ENCODE data around the gene KLHL14. TPM values are rescaled to one million over a fixed set of nuclear protein-coding genes. Genes with fewer than 3 reads are reported as not detected.

KLHL14 gene
- total RNA-seq = not detected in 2 replicates

GRCh38 chr18:32772581-32773381, at the start of gene KLHL14:
Gene KLHL14, minus strand, starts transcription at chr18:32773023. Its CDS starts 2,432 bp downstream, at chr18:32770591.

Small RNAs within 50 kb of the gene (small RNA-seq; reads per million reads assigned to genes)
- not detected for gene AC012123.2

Data from articular chondrocyte of knee joint (primary cell).